Neuron (in vitro differentiated cells): Measurements from ENCODE around the gene DND1.
"Not testable (repeated sequence)": the region's sequence is repeated elsewhere in the genome, so short reads cannot be mapped to it uniquely, and the experiment has no call there.

Source experiments
- H2AFZ ChIP-seq: one replicate; pipeline ENCODE4 v1.6.1; 2013; ENCODE audit warnings: low read depth, mild to moderate bottlenecking, inconsistent platforms, low read length, moderate library complexity
- H3K27me3 ChIP-seq: one replicate; pipeline ENCODE4 v1.6.1; 2013; ENCODE audit warnings: low read length; ENCODE audit not compliant: insufficient read depth
- H3K36me3 ChIP-seq: one replicate; pipeline ENCODE4 v1.6.1; 2013; ENCODE audit warnings: low read length; ENCODE audit not compliant: insufficient read depth
- H3K4me1 ChIP-seq: one replicate; pipeline ENCODE4 v1.6.1; 2013; ENCODE audit warnings: low read length; ENCODE audit not compliant: insufficient read depth
- H3K4me3 ChIP-seq: 2 replicates; pipeline ENCODE4 v1.5.1; 2013; ENCODE audit warnings: mild to moderate bottlenecking, low read length, moderate library complexity
- H3K9me3 ChIP-seq: one replicate; pipeline ENCODE4 v1.6.1; 2013; ENCODE audit warnings: low read length

DND1 gene

DNA sequence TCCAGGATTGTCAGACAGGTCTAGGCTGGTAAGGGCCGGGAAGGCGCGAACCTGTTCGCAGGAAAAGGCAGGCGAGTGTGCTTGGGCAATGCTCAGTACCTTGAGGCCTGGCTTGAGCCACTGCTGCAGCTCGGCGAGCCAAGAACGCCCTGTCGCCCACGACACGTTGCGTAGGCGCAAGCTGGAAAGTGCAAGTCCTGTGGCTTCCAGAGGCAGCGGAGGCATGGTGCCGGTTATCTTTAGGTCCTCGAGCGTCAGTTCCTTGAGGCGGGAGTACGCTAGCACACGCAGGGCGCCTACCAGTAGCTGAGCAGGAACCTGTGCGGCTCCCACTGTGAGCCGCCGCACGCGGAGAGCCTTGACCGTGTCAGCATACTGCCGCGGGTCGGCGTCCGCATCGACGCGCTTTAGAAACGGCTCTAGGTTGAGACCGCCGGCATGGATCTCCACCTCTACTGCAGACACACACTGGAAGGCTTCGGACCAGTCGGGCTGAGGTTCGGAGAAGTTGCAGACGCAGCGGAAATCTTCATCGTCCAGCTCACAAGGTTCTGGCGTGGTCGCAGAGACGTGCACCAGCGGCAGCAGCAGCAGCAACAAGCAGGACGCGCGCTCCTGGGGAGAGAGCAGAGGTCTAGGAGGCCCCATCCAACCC, 40.9 kb downstream of the DND1 start:
- peaks cover 6% of the 10 kb centered on the region for H3K9me3 ChIP-seq
- H3K4me1 ChIP-seq, result no peaks in the 10 kb centered on the region
- no peak overlapping the region for H2AFZ ChIP-seq
- H3K4me3 ChIP-seq, result no peak overlapping the region
- no peaks in the 10 kb centered on the region for H3K27me3 ChIP-seq
- no peaks in the 10 kb centered on the region for H3K36me3 ChIP-seq

DNA sequence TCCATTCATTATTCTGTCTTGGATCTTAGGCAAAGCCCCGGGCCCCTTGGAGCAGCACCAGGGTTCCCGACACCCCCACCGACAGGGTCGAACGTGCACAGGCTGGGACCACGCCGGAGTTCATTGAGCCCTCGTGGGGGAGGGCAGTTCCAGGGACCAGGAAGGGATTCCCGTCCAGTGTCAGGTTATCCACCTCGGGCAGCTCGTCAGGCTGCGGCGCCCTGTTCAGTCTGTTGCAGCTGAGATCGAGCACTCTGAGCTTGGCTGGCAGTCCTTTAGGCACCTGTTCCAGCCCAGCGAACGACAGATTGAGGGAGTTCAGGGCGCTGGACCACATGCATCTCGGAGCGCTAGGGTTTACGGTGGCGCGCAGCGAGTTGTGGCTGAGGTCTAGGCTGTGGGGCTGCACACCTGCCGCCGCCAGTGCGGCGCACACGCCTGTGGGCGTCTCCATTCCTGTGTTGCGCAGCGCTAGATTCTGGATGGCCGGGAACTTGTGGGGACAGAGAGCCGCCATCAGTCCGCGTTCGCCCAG, 41.5 kb downstream of the DND1 start:
- Histone ChIP-seq H3K36me3 (no peaks in the 10 kb centered on the region), H3K27me3 (no peaks in the 10 kb centered on the region), H3K4me3 (no peak overlapping the region), H3K4me1 (no peaks in the 10 kb centered on the region), H2AFZ (no peak overlapping the region), H3K9me3 (peaks cover 6% of the 10 kb centered on the region)

- no peak overlapping the region for H3K4me3 ChIP-seq
- peaks cover 6% of the 10 kb centered on the region for H3K9me3 ChIP-seq
- no peaks in the 10 kb centered on the region for H3K27me3 ChIP-seq
- H3K36me3 ChIP-seq, result no peaks in the 10 kb centered on the region
- no peak overlapping the region for H2AFZ ChIP-seq
- H3K4me1 ChIP-seq, result no peaks in the 10 kb centered on the region
Measured at GRCh38 chr5:140631036-140631417, 42.3 kb downstream of the DND1 start.

DNA sequence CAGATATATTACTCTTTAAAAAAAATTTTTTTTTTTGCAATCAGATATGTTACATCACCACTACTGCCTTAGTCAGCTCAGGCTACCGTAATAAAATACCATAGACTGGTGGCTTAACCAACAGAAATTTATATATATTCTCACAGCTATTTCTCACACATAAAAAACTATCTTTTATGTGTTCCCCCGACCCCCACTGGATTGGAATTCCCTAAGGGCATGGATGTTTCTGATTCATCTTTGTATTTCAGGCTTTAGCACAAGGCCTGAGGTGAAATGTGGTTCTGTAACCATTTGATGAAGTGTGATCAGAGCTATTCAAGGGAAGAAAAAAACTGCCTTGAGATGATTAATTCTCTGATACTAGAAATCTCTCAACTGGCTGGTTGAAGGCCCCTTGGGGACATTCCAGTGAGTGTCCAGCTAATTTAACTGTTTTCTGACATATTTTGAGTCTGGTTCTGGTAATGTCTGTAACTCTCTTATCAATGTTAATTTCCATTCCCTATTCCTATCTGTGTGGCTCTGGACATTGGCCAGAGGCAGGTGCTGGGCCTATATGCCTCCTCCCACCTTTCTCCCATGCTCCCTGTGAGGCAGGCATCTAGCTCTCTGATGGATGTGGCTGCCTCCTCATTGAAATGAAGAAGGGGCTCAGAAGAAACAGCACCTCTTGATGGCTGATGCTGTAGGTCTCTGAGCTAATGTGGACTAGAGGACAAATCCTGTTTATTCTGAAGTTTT, 42.9 kb downstream of the DND1 start:
- Histone ChIP-seq H3K27me3 (no peaks in the 10 kb centered on the region), H2AFZ (no peak overlapping the region), H3K4me1 (no peaks in the 10 kb centered on the region), H3K9me3 (peaks cover 6% of the 10 kb centered on the region), H3K36me3 (no peaks in the 10 kb centered on the region), H3K4me3 (no peak overlapping the region)

DNA sequence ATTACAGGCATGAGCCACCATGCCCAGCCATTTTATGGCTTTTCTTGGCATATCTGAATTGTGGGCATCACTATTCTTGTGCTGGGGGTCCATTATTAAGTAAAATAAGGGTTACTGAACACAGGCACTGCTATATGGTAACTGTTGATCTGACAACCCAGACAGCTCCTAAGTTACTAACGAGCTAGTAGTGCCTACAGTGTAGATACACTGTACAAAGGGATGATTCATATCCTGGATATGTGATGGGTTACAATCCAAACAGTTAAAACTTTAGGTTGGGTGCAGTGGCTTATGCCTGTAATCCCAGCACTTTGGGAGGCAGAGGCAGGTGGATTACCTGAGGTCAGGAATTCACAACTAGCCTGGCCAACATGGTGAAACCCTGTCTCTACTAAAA, 44.7 kb downstream of the DND1 start:
- H3K4me3 ChIP-seq, result no peak overlapping the region
- H3K9me3 ChIP-seq, result peaks cover 6% of the 10 kb centered on the region
- no peaks in the 10 kb centered on the region for H3K4me1 ChIP-seq
- H3K36me3 ChIP-seq, result no peaks in the 10 kb centered on the region
- no peak overlapping the region for H2AFZ ChIP-seq
- H3K27me3 ChIP-seq, result no peaks in the 10 kb centered on the region

- no peaks in the 10 kb centered on the region for H3K27me3 ChIP-seq
- no peaks in the 10 kb centered on the region for H3K36me3 ChIP-seq
- no peaks in the 10 kb centered on the region for H3K4me1 ChIP-seq
- no peak overlapping the region for H3K4me3 ChIP-seq
- peaks cover 6% of the 10 kb centered on the region for H3K9me3 ChIP-seq
- H2AFZ ChIP-seq, result no peak overlapping the region
Measured at GRCh38 chr5:140627972-140628371, 45.4 kb downstream of the DND1 start.

DNA sequence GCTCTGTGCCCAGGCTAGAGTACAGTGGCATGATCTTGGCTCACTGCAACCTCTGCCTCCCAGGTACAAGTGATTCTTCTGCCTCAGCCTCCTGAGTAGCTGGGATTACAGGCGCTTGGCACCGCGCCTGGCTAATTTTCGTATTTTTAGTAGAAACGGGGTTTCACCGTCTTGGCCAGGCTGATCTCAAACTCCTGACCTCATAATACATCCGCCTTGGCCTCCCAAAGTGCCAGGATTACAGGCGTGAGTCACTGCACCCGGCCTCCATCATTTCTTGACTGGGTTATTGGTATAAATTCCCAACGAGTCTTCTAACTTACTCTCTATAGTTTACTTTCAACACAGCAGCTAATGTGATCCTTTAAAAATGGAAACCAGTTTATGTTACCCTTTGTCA, 48.5 kb downstream of the DND1 start:
- not testable (repeated sequence) for H2AFZ ChIP-seq, H3K36me3 ChIP-seq

DNA sequence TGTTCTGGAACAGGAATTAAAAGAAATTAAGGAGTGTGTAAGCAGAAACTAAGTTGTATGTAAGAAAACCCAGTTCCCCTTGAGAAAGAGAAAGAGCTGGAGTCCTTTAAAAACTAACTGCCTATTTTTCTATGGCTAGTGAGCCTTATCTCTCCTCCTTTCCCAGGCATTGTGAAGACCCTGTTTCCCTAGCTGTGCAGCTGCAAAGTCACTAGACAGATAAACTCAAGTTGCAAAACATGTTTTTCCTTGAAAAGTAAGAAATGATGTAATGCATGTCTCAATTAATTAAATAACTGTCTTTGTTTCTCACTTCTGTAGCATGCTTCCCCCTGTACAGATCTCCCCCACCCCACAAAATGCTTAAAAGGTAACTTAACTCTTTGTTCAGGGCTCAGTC, 50.3 kb downstream of the DND1 start:
- H3K36me3 ChIP-seq, H3K9me3 ChIP-seq, H3K27me3 ChIP-seq, H2AFZ ChIP-seq, H3K4me1 ChIP-seq, H3K4me3 ChIP-seq: not testable (repeated sequence)

More for the DNA sequence above, 48.5 kb downstream of the DND1 start:
- H3K27me3 ChIP-seq, H3K4me1 ChIP-seq, H3K4me3 ChIP-seq, H3K9me3 ChIP-seq: not testable (repeated sequence)

GRCh38 chr5:140622301-140622700, 51.1 kb downstream of the DND1 start:
- no peaks in the 10 kb centered on the region for H3K4me1 ChIP-seq
- H2AFZ ChIP-seq, result no peak overlapping the region
- no peaks in the 10 kb centered on the region for H3K9me3 ChIP-seq
- H3K36me3 ChIP-seq, result no peaks in the 10 kb centered on the region
- H3K4me3 ChIP-seq, result no peak overlapping the region
- H3K27me3 ChIP-seq, result no peaks in the 10 kb centered on the region
